GM19324 (cell line): ENCODE measurements around the gene XPR1.
A peak's percentile ranks its signal among the peaks of the same experiment; 100 is the strongest.

Experiments used
- ATAC-seq: cut with Tn5 transposase; IDR thresholded peaks from one replicate; pipeline ENCODE4 v1.9.1; 2021; ENCODE audit warnings: mild to moderate bottlenecking, moderate library complexity; ENCODE audit not compliant: unreplicated experiment, low FRiP score

The XPR1 gene

DNA sequence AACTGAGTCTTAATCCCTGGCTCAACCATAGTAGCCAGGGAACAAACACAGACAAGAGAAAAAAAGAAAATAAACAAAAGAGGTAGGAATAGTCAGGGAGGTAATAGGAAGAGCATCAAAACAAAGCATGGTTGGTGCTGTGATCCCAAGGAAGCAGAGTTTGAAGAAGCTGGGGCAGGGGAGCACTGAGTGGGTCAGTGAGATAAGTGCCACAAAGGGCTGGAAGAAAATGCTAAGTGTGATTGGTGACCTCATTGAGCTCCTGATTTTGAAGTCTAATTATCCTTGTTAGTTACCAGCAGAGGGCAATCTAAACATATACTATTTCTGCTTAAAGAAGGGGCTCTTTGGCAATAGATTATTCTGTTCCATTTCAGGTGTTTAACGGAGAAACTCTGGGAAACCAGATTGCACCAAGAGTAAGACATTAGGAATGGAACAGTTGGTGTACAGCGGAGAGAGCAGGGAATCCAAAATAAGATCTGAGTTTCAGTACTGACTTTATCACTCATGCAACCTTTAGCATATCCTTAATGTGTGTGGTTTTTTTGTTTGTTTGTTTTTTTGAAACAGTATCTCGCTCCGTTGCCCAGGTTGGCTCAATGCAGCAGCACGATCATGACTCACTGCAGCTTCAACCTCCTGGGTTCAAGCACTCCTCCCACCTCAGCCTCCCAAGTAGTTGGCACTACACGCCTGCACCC, 250.1 kb downstream of the XPR1 start:
- peak; percentile 51 for ATAC-seq

DNA sequence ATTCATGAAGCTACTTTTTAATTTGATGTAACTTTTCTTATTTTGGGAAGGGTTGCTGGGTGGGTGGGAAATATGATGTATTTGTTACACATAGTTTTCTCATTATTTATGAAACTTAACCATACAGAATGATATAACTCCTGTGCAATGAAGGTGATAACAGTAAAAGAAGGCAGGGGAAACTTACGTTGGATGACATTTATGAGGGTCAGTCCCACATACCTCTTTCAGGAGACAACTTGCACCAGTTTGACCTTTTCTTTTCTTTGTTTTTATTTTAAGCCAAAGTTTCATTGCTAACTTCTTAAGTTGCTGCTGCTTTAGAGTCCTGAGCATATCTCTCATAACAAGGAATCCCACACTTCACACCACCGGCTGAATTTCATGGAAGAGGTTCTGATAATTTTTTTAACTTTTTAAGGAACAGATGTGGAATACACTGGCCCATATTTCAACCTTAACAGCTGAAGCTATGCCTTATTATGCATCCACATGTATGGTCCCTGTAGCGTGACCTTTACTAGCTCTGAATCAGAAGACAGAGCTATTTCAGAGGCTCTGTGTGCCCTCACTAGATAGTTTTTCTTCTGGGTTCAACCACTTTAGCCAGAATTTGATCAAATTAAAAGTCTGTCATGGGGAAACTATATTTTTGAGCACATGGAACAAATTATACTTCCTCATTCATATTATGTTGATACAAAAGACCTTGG, 252.9 kb downstream of the XPR1 start:
- ATAC-seq: no peak

DNA sequence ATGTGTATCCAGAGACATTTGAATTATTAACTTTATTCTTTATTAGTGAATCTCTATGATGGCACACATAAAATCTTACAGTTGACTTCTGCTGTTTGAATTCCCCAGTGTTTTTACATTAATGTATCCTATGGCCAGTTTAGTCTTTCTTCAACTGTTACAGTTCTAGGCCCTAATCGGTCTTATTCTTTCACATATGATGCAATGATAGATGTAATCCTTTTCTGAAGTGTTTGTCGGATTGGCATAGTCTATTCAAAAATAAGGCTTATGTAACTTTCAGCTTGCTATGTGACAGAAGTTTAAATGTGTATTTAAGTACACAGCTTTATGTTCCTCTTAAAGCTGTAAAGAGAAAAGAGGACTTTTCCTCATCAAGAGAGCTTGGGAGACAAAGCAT, 254.5 kb downstream of the XPR1 start:
- no peak for ATAC-seq

DNA sequence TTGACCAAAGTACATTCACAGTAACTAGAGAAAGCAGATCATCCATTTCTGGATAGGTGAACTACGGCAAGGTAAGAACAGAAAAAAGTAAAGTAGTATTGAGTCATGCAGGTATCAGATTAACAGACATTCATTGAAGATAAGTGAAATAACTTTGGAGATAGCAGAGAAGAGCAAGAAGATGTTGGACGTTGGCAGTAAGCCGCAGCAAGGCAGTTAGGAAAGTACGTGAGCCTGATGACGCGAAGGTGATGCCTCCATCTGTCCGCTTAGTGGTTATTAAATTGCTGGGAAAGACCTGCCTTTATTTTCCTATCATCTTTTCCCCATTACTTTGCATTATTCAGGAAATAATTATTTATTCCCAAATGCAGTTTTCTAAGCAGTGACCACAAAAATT, 256.0 kb downstream of the XPR1 start:
- ATAC-seq: no peak

DNA sequence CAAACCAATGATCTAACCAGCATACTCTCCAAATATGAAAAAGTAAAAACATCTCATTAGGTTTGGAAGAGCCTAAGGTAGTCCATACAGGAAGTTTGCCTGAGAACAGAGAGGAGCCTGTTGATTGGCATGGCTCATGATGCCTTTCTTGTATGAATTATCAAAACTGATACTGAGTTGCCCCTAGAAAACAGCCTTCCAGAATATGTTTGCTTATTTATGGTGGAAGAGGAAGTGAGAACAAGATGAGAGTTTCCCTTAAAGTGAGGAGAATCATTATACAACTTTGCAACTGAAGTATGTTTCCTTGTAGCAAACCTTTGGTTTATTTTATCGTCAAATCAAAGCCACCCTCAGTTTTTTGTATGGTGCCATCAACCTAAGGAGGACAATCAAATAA, 257.0 kb downstream of the XPR1 start:
- peak; percentile 63 for ATAC-seq

DNA sequence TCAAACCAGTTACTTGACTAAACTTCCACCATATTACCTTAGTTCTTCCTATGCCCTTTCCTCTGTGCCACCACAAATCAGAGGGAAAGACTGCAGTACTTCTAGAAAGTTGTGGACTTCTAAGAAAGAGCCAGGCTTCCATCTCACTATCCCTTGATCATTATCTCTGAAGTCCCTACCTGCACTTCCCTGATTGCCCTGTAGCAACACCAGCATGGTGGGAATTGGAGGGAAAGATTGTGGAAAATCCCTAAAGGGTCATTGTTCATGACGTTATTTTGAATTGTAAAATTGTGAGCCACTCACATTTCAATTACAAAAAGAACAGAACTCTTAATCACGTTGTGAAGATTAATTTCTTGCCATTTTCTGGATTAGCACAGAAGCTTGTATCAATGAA, 257.5 kb downstream of the XPR1 start:
- ATAC-seq: no peak

DNA sequence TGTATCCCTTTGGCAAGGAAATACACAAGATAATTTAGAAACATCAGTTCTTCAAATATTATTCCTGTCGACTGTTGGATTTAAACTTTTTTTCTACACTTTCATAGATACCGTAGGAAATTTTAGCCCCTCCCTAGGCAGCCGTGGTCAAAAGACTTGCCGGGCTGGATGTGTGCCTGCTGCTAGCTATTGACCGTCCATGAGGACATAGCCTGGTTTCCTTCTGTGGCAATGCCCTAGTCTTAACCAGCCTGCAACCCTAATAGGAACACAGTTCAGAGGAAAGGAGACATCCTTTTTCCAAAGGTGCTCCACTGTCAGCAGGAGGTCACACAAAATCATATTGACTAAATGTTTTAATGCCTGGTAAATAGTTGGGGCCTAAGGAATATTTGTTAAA, 260.4 kb downstream of the XPR1 start:
- no peak for ATAC-seq

DNA sequence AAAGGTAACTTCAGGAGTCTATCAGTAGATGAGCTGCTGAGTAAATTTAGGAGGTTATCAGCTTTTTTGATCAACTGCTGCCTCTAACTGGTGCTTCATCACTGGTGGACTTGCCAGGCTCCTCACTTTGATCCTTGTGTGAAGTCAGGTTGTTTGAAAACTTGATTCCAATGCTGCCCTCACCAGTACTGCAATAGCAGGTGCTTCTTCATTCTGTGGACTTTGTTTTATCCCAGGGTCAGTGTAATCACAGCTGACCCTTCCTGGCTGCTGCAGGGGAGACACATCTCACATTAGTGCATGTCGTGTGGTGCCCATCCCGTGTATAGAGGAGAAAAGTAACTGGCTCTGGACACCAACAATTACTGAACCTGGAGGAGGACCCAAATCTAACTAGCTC, 260.9 kb downstream of the XPR1 start:
- ATAC-seq: no peak

DNA sequence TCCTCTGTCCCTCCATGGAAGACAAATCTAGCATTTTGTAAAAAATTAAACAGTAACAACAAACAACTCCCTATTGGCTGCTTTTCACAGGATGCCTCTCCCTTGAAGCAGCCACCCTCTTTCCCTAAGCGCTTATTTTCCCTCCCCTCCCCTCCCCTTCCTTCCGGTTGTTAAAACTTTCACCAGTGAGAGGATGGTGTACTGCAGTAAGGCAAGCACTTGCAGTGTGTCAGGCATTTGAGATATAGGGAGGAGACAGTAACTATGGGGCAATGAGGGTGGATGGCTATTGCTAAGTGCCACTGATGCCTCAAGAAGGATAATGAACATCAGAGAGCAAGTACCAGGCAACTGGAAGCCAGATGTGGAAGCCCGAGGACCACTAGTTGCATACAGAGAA, 261.8 kb downstream of the XPR1 start:
- ATAC-seq: no peak

DNA sequence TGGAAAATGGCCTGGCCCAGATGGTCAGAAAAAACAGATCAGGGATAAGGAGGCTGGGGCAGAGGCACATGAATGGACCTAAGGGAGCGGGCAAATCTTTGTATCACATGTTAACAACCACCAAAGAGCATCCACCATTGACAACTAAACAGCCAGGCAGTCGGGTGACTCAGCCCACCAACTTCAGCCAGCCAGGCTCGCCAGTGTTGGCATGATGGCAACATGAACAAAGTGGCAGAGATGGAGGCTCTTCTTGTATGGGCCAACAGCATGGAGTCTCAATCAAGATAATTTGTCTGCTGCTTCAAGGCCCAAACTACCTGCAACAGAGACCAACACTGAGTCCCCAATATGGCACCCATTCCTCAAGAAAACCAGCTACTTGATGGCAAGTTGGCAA, 264.3 kb downstream of the XPR1 start:
- no peak for ATAC-seq

DNA sequence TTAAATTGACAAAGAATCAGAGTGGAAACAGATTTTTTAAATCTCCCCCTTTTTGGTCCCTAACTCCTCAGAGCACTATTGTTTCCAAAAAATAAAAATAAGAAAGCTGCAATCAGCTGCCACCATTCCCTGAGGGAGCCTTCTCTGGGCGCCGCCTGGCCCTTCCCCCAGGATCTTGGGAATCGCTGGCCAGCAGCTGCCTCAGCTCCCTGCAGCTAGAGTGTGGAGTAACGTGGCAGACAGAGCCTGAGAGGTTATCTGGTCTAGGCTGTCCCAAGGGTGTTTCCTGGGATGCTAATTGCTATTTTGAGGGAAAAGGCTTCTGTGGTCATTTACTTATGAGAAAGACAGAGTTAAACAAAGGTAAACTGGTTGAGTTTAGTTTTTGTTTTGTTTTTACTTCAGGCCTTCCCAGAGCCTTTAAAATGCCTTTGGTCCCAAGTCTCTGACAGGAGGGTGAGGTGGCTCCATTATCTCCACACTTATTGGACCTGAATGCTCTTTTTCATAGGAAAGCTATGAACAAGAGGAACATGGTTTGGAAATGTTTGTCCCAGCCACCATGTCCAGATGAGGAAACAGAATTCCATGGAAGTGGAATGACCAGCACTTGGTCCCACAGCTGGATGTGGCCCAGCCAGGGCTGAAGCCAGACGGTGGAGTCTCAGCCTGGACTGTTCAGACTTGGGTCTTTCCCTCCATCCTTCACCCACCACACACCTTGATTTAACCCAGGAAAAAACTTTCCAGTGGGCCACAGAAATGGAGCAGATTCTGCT, 266.8 kb downstream of the XPR1 start:
- ATAC-seq: no peak

DNA sequence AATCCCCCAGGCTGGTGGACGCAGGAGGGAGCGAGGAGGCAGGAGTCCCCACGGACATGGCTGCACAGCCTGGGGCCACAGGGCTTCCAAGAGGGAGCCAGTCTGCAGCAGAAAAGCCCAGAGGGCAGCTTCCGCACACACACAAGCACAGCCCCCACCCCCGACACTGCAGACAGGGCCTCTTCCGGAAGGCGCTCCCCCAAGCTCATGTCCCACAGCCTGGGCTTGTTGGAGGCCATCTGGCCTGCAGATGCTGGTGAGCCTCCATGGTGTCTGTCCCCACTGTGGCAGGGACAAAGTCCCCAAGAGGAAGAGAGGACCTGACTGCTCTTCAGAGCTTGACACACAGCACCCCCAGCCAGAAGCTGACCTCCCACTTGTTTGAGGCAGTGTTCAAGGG, 267.4 kb downstream of the XPR1 start:
- no peak for ATAC-seq

DNA sequence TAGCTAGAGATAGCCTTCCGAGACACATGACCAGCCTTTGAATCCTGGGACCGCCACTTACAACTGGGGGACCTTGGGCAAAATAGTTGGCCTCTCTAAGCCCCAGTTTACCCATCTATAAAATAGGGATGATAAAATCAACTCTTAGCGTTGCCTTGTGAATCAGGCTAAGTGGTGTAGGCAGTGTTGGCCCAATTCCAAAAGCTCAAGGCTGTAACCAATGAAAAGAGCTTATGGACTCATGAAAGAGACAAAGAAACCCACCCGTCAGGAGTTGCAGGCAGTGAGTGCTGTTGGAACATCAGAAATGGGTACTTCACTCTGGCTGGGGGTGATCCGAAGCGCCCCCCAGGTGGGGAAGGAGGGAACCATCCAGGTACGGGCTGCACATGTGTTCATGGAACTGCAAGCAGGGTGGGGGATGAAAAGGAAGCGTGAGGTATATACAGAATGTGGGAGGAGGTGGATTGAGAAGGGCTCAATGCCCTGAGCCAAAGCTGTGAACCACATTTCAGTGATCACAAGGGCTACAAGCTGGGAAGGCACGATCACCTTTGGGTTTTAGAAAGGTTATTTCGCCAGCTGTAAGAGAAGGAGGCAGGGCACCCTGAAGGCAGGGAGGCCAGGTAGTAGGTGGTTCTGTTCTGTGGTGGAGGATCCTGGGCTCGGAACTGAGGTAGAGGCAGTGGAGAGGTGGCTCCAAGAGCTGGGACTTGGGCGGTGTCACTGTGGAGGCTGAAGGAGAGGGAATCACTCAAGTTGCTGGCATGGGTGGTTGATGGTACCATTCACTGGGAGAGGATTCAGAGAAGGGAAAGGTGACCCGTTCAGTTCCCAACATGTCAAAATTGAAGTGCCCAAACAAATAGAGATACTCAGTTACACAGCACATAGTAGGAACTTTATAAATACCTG, 269.5 kb downstream of the XPR1 start:
- ATAC-seq: no peak

DNA sequence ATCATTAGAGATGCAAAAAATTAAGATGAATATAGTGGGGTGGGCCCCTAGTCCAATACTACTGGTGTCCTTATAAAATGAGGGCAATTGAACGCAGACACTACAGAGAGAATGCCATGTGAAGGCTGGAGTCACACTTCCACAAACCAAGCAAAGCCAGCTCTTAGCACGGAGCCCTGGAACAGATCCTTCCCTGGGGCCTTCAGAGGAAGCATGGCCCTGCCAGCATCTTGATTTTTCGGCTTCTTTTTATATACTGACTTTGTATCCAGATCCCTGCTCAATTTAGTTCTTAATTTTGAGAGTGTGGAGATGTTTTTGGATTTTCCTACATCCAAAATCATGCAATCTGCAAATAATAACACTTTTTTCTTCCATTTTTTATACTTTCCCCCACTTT, 270.7 kb downstream of the XPR1 start:
- ATAC-seq: no peak

DNA sequence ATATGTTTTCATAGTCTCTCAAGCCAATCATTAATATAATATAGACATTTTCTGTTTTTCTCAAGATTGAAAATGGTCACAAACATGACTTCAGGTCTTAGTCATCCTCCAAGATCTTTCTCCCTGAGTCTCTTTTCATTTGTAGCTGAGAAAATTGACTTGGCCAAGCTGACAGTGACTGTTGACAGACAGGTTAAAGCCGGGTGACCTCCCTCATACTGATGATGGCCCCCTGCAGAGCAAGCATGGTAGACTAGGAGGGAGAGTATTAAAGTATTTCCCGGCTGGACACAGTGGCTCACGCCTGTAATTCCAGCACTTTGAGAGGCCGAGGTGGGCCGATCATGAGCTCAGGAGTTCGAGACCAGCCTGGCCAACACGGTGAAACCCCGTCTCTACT, 274.1 kb downstream of the XPR1 start:
- no peak for ATAC-seq

DNA sequence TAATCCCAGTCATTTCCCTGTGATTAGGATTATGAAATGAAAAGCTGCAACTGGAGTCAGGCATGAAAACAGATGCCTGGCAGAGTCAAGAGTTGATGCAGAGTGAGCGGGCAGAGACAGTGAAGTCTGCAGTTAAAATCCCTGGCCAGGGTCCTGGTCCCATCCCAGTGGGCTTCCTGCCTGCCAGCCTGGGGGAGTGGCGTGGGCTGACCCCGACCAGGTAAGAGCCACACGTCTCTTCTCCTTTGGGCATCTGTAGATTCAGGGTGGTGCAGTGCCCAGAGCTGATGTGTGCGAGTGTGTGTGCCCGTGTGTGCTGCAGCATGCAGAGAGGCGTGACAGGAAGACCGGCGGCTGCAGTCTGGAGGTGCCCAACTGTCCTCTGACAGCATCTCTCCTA, 274.7 kb downstream of the XPR1 start:
- no peak for ATAC-seq

DNA sequence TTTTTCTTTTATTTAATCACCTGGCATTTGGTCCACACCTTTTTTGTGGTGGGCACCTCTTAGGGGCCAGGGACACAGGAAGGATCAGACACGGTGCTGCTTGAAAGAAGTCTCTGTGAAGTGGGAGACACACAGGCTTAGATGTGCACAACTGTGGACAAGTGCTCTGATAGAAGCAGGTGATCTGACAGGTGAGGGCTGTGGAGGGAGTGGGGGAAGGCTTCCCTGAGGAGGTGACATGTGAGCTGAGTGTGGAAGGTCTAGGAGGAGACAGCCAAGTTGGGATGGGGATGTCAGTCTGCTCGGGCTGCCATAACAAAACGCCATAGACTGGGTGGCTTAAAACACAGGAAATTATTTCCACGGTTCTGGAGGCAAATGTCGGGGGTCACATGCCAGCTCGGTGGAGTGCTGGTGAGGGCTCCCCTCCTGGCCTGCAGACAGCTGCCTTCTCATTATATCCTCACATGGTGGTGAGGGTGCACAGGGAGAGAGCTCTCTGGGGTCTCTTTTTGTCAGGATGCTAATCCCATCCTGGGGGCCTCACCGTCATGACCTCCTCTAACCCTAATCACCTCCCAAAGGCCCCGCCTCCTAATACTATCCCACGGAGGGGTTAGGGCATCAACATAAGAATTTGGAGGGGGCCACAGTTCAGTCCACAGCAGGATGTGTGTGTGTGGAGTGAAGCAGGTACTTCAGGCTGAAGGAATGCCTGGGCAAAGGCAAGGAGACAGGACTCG, 275.7 kb downstream of the XPR1 start:
- no peak for ATAC-seq

DNA sequence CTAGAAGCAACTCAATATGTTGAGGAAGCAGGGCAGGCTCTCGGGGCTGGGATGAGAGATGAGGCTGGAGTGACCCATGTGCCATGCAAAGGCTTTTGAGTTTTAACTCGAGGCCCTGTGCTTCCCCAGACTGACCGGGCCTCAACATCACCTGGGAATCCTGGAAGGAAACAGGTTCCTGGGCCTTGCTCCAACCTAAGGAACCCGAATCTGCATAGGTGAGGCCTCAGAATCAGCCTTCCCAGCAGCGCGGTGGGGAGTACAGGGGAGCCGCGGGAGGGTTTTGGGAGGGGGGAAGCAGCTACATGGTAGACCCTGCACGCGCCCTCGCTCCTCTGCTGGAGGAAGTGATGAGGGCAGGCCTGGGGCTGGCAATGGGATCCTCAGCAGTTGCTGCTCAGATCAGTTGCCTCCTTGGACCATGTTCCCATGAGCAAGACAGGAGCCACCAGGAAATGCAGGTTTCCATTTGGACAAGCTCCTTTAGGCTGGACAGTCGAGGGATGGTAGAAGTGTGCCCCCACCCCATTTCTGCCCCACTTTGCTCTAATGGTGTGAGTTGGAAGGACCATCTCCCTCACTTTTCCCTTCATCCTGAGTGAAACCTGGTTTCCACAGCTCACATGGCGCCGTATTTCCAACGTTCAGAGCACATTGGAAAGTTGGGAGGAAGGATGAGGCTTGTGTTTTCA, 276.4 kb downstream of the XPR1 start:
- ATAC-seq: no peak

DNA sequence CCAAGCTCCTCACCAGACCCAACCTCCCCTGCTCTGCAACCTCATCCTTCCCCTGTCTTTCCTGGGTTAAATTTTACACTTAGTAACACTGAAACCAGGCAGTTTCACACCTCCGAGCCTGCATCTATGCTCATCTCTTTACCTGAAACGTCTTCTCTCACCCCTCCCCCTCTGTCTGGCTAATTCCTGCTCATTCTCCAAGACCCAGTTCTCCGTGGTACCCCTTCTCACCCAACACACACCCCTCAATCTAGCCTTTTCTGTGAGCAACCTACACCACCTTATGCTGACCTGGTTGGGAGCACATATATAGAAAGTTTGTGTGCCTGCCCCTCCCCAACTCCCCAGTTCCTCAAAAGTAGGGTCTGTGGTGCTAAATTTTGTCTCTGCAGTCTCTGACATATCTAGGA, 277.2 kb downstream of the XPR1 start:
- ATAC-seq: peak; percentile 44
